NT2/D1 (cell line): Measurements from ENCODE around the gene MAGEB3.

Source experiments
- YY1 ChIP-seq: IDR thresholded peaks from 2 replicates; pipeline ENCODE4 v1.6.1; 2011; ENCODE audit not compliant: insufficient read length, insufficient read depth
- ZNF274 ChIP-seq: IDR thresholded peaks from 2 replicates; pipeline ENCODE4 v1.6.1; 2011; ENCODE audit warnings: mild to moderate bottlenecking, low read depth, low read length

GRCh38 chrX:30253257-30253656, 22.8 kb downstream of the MAGEB3 start:
- no peak for TF ChIP-seq YY1
- TF ChIP-seq ZNF274 = no peak
